H54 (cell line): ENCODE measurements around the gene INS.

Experiments used
- DNase-seq: peaks from one replicate; pipeline ENCODE4 v3.0.0; 2011; ENCODE audit warnings: low spot score, mixed read lengths; ENCODE audit not compliant: insufficient read length
- FAIRE-seq: peaks from 3 replicates; lab custom pipeline; 2011; peaks lifted over from hg19 to GRCh38; lab: Jason Lieb, UNC
- POLR2A ChIP-seq: IDR thresholded peaks from 2 replicates; pipeline ENCODE4 v1.6.1; 2011; ENCODE audit warnings: low read depth, mild to moderate bottlenecking, low read length

INS gene

GRCh38 chr11:2168286-2169004 is 7.4 kb upstream of the INS start:
- no peak for TF ChIP-seq POLR2A
- FAIRE-seq: no peak
- no peak for DNase-seq

- no peak for FAIRE-seq
- no peak for TF ChIP-seq POLR2A
- no peak for DNase-seq
Observed at GRCh38 chr11:2167141-2168045, 6.4 kb upstream of the INS start.

- TF ChIP-seq POLR2A: no peak
- FAIRE-seq: no peak
Observed at GRCh38 chr11:2166091-2166851, 5.3 kb upstream of the INS start.

GRCh38 chr11:2165571-2165970 is 4.6 kb upstream of the INS start:
- TF ChIP-seq POLR2A: no peak
- DNase-seq: no peak
- FAIRE-seq: no peak

More at GRCh38 chr11:2166091-2166851, 5.3 kb upstream of the INS start:
- no peak for DNase-seq

- FAIRE-seq (no peak), DNase-seq (no peak)
Observed at GRCh38 chr11:2164861-2165555, 4.0 kb upstream of the INS start.

GRCh38 chr11:2164081-2164480 is 3.1 kb upstream of the INS start:
- FAIRE-seq (no peak), DNase-seq (no peak)
- TF ChIP-seq POLR2A: no peak

More at GRCh38 chr11:2164861-2165555, 4.0 kb upstream of the INS start:
- TF ChIP-seq POLR2A: no peak

GRCh38 chr11:2163428-2163978 is 2.5 kb upstream of the INS start:
- DNase-seq (peak; percentile 67), FAIRE-seq (no peak)
- no peak for TF ChIP-seq POLR2A

- DNase-seq: no peak
- no peak for FAIRE-seq
- no peak for TF ChIP-seq POLR2A
Observed at GRCh38 chr11:2159536-2160413, 1.2 kb downstream of the INS start.

GRCh38 chr11:2158966-2159365 is 2.0 kb downstream of the INS start:
- FAIRE-seq (no peak), DNase-seq (no peak)
- no peak for TF ChIP-seq POLR2A

- DNase-seq (no peak), FAIRE-seq (no peak)
- TF ChIP-seq POLR2A: no peak
Observed at GRCh38 chr11:2158296-2158737, 2.7 kb downstream of the INS start.

- no peak for FAIRE-seq
- DNase-seq: no peak
- TF ChIP-seq POLR2A: no peak
Observed at GRCh38 chr11:2157294-2158040, 3.5 kb downstream of the INS start.
